Endothelial cell of umbilical vein (primary cell): ENCODE data around the gene MCM3AP.

Experiments used
- EZH2 ChIP-seq: IDR thresholded peaks from 2 replicates; pipeline ENCODE4 v1.6.1; 2012; ENCODE audit warnings: borderline replicate concordance, low read depth, mild to moderate bottlenecking, moderate library complexity, low read length, inconsistent platforms; ENCODE audit not compliant: severe bottlenecking
- FOS ChIP-seq: IDR thresholded peaks from 2 replicates; pipeline ENCODE4 v1.6.1; 2011; ENCODE audit warnings: mild to moderate bottlenecking, low read length, moderate library complexity, borderline replicate concordance; ENCODE audit not compliant: insufficient read depth
- JUN ChIP-seq: IDR thresholded peaks from 2 replicates; pipeline ENCODE4 v1.6.1; 2011; ENCODE audit warnings: borderline replicate concordance, low read depth; ENCODE audit not compliant: insufficient read length, insufficient read depth
- MYC ChIP-seq: IDR thresholded peaks from one replicate; pipeline ENCODE4 v1.6.1; 2011; ENCODE audit warnings: mild to moderate bottlenecking, low read depth, low read length
- POLR2A ChIP-seq: IDR thresholded peaks from 2 replicates; pipeline ENCODE4 v1.6.1; 2012; ENCODE audit warnings: low read depth, mild to moderate bottlenecking, control low read depth, low read length
- POLR2AphosphoS5 ChIP-seq: IDR thresholded peaks from 2 replicates; pipeline ENCODE4 v1.6.1; 2012; ENCODE audit warnings: low read depth, mild to moderate bottlenecking, control low read depth, low read length, moderate library complexity; ENCODE audit not compliant: insufficient read depth
- TF ChIP-seq, protein P1 (sequence below), 2 donors: IDR thresholded peaks; 1 replicate in 1 of 2; 2 replicates in 1 of 2; pipeline ENCODE4 v1.5.1; 2011; ENCODE audit warnings: low read length in 2 of 2, mild to moderate bottlenecking in 2 of 2, moderate library complexity in 2 of 2, control low read depth in 1 of 2, inconsistent platforms in 1 of 2, low read depth in 1 of 2; ENCODE audit not compliant: insufficient read depth in 1 of 2; ENCODE audit errors: extremely low read depth in 1 of 2
- TF ChIP-seq, protein P2 (sequence below): IDR thresholded peaks from 2 replicates; pipeline ENCODE4 v1.6.1; 2011; ENCODE audit not compliant: insufficient read depth, insufficient read length

DNA sequence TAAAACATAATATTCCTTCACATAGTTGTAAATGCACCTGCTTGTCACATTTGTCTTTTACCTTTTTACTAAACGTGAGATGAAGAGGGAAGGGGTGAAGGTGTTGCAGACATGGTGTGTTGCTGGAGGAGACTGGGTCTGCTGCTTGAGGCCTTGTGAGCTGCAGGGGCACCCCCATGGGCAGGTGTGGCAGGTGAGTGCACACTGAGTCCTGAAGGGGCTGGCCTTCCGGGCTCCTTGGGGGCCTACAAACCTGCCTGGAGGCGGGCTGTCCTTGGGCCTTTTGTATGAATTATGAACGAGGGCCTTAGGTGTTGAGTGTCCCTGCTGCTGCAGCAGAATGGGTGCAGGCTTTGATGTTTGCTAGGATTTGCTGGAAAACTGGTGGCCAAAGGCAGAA, 42.3 kb upstream of the MCM3AP start:
- TF ChIP-seq POLR2AphosphoS5 (no peak), POLR2A (no peak), EZH2 (no peak), JUN (no peak), MYC (no peak), FOS (no peak)
- TF ChIP-seq, protein P1, sequence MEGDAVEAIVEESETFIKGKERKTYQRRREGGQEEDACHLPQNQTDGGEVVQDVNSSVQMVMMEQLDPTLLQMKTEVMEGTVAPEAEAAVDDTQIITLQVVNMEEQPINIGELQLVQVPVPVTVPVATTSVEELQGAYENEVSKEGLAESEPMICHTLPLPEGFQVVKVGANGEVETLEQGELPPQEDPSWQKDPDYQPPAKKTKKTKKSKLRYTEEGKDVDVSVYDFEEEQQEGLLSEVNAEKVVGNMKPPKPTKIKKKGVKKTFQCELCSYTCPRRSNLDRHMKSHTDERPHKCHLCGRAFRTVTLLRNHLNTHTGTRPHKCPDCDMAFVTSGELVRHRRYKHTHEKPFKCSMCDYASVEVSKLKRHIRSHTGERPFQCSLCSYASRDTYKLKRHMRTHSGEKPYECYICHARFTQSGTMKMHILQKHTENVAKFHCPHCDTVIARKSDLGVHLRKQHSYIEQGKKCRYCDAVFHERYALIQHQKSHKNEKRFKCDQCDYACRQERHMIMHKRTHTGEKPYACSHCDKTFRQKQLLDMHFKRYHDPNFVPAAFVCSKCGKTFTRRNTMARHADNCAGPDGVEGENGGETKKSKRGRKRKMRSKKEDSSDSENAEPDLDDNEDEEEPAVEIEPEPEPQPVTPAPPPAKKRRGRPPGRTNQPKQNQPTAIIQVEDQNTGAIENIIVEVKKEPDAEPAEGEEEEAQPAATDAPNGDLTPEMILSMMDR (IDR thresholded peaks at IDR 0.05; ENCODE audit: extremely low read depth in 1 of 2, insufficient read depth in 1 of 2, low read depth in 1 of 2, low read length in 2 of 2): no peak
- TF ChIP-seq, protein P2, sequence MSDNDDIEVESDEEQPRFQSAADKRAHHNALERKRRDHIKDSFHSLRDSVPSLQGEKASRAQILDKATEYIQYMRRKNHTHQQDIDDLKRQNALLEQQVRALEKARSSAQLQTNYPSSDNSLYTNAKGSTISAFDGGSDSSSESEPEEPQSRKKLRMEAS: no peak
